Body of pancreas (tissue), 4 donors: Measurements from ENCODE around the gene VAMP2.

Source experiments
- CTCF ChIP-seq, 7 experiments: fragments of 450-650 bp in 4 of 7; fragments of 200-600 bp in 3 of 7; sonication (generic) in 3 of 7; IDR thresholded peaks; one replicate each; pipeline ENCODE4 v1.5.1; 2016 to 2019; ENCODE audit warnings: antibody characterized with exemption in 7 of 7
- POLR2A ChIP-seq, 3 donors: fragments of 450-650 bp; IDR thresholded peaks; one replicate each; pipeline ENCODE4 v1.6.1; 2016; ENCODE audit warnings: antibody characterized with exemption in 3 of 3, mild to moderate bottlenecking in 2 of 3

GRCh38 chr17:8209907-8210760, 47.4 kb upstream of the VAMP2 start, which contains the start of gene AURKB:
- TF ChIP-seq CTCF (IDR thresholded peaks at IDR 0.05) = no peak
- peak in 1 of 3 donors; percentile 13 for TF ChIP-seq POLR2A (IDR thresholded peaks at IDR 0.05)
